ENCODE measurements around the gene INCA1. TPM values are rescaled to one million over a fixed set of nuclear protein-coding genes. Genes with fewer than 3 reads are reported as not detected.

The INCA1 gene
- total and polyA plus RNA-seq, 2 experiments from 2014 or later, result 2.7 to 4.1 TPM

GRCh38 chr17:4959261-4959965 is 37.9 kb downstream of the INCA1 start:
- Histone ChIP-seq H3K9me2 (replicated peaks; ENCODE audit: insufficient read depth) (no peaks in the 10 kb centered on the region), H3K79me2 (peaks cover 5% of the 10 kb centered on the region), H2AFZ (no peak overlapping the region), H3K27me3 (no peaks in the 10 kb centered on the region), H3K27ac (no peak overlapping the region), H4K20me1 (ENCODE audit: insufficient read depth, poor library complexity, severe bottlenecking) (no peaks in the 10 kb centered on the region), H3K36me3 (replicated peaks; ENCODE audit: insufficient read depth, low read depth) (no peaks in the 10 kb centered on the region), H3K4me3 (no peak overlapping the region), H3K9me3 (ENCODE audit: low read depth) (no peaks in the 10 kb centered on the region), H3K4me2 (no peak overlapping the region), H3K4me1 (ENCODE audit: insufficient read depth) (no peaks in the 10 kb centered on the region)
- 92% methylated on average over 18 of the region's 18 CpGs for WGBS (ENCODE audit: low lambda C conversion rate, missing lambda C conversion rate)
- no peak for DNase-seq (ENCODE audit: low spot score)
- TF ChIP-seq EZH2phosphoT487 (IDR thresholded peaks at IDR 0.05; ENCODE audit: low read depth, severe bottlenecking, unreplicated experiment), result no peak
- no peak for TF ChIP-seq EZH2 (IDR thresholded peaks at IDR 0.05; ENCODE audit: borderline replicate concordance)
- TF ChIP-seq CTCF (IDR thresholded peaks at IDR 0.05; ENCODE audit: poor library complexity), result no peak

GRCh38 chr17:4958102-4958501 is 39.2 kb downstream of the INCA1 start:
- Histone ChIP-seq H3K36me3 (replicated peaks; ENCODE audit: insufficient read depth, low read depth) (no peaks in the 10 kb centered on the region), H3K4me1 (ENCODE audit: insufficient read depth) (no peaks in the 10 kb centered on the region), H3K9me2 (replicated peaks; ENCODE audit: insufficient read depth) (no peaks in the 10 kb centered on the region), H3K27ac (no peak overlapping the region), H2AFZ (no peak overlapping the region), H4K20me1 (ENCODE audit: insufficient read depth, poor library complexity, severe bottlenecking) (no peaks in the 10 kb centered on the region), H3K79me2 (no peaks in the 10 kb centered on the region), H3K27me3 (no peaks in the 10 kb centered on the region), H3K4me3 (no peak overlapping the region), H3K4me2 (no peak overlapping the region), H3K9me3 (ENCODE audit: low read depth) (no peaks in the 10 kb centered on the region)
- no peak for DNase-seq (ENCODE audit: low spot score)
- 97% methylated on average over 3 of the region's 3 CpGs for WGBS (ENCODE audit: low lambda C conversion rate, missing lambda C conversion rate)
- TF ChIP-seq EZH2phosphoT487 (IDR thresholded peaks at IDR 0.05; ENCODE audit: low read depth, severe bottlenecking, unreplicated experiment) (no peak), CTCF (IDR thresholded peaks at IDR 0.05; ENCODE audit: poor library complexity) (no peak), EZH2 (IDR thresholded peaks at IDR 0.05; ENCODE audit: borderline replicate concordance) (no peak)

- H2AFZ ChIP-seq, result no peak overlapping the region
- no peaks in the 10 kb centered on the region for H3K79me2 ChIP-seq
- H3K4me2 ChIP-seq, result no peak overlapping the region
- H3K4me1 ChIP-seq (ENCODE audit: insufficient read depth), result no peaks in the 10 kb centered on the region
- 81% methylated on average over 10 of the region's 10 CpGs for WGBS (ENCODE audit: low lambda C conversion rate, missing lambda C conversion rate)
- no peak overlapping the region for H3K27ac ChIP-seq
- H3K27me3 ChIP-seq, result no peaks in the 10 kb centered on the region
- H4K20me1 ChIP-seq (ENCODE audit: insufficient read depth, poor library complexity, severe bottlenecking), result no peaks in the 10 kb centered on the region
- DNase-seq (ENCODE audit: low spot score), result no peak
- no peaks in the 10 kb centered on the region for H3K9me2 ChIP-seq (replicated peaks; ENCODE audit: insufficient read depth)
- no peak for TF ChIP-seq EZH2 (IDR thresholded peaks at IDR 0.05; ENCODE audit: borderline replicate concordance)
- no peak for TF ChIP-seq CTCF (IDR thresholded peaks at IDR 0.05; ENCODE audit: poor library complexity)
- TF ChIP-seq EZH2phosphoT487 (IDR thresholded peaks at IDR 0.05; ENCODE audit: low read depth, severe bottlenecking, unreplicated experiment), result no peak
- H3K9me3 ChIP-seq (ENCODE audit: low read depth), result no peaks in the 10 kb centered on the region
- no peaks in the 10 kb centered on the region for H3K36me3 ChIP-seq (replicated peaks; ENCODE audit: insufficient read depth, low read depth)
- no peak overlapping the region for H3K4me3 ChIP-seq
These were observed 40.7 kb downstream of the INCA1 start for GRCh38 chr17:4956493-4957061.

Data from hepatocyte (in vitro differentiated cells).